Testis (tissue), 3 donors: ENCODE results near the gene WDR37. TPM values are rescaled to one million over a fixed set of nuclear protein-coding genes. Genes with fewer than 3 reads are reported as not detected.

Experiments
- DNase-seq: peaks from one replicate; pipeline ENCODE4 v3.0.0-alpha.2; 2019
- H3K27ac ChIP-seq, 2 donors: fragments of 200-600 bp; sonication (generic); one replicate each; pipeline ENCODE4 v1.5.1; 2019
- H3K27me3 ChIP-seq: fragments of 200-600 bp; sonication (generic); one replicate; pipeline ENCODE4 v1.5.1; 2019
- H3K36me3 ChIP-seq: fragments of 200-600 bp; sonication (generic); one replicate; pipeline ENCODE4 v1.5.1; 2017; ENCODE audit warnings: low read depth; ENCODE audit errors: missing control alignments
- H3K4me1 ChIP-seq: fragments of 200-600 bp; sonication (generic); one replicate; pipeline ENCODE4 v1.5.1; 2019
- H3K4me3 ChIP-seq, 2 donors: fragments of 200-600 bp; sonication (generic); one replicate each; pipeline ENCODE4 v1.5.1; 2017 to 2019
- H3K9me3 ChIP-seq: fragments of 200-600 bp; sonication (generic); one replicate; pipeline ENCODE4 v1.5.1; 2017
- POLR2A ChIP-seq: fragments of 450-650 bp; IDR thresholded peaks from one replicate; pipeline ENCODE4 v1.6.1; 2017; ENCODE audit warnings: antibody characterized with exemption, mild to moderate bottlenecking, moderate library complexity
- WGBS, 2 donors: methylation state at CpG; one replicate each; pipeline ENCODE4 v1.1.5; 2018; 5-methylcytosine and 5-hydroxymethylcytosine counted together
- intact Hi-C: fragments of 100-400 bp; cut with DNase I; formaldehyde crosslinking; loops from one replicate; pipeline ENCODE4 v1.15.1; 2023; ENCODE audit warnings: low total_unique reads
- polyA plus RNA-seq: library from polyadenylated mRNA; stranded (reverse); fragments of 350-450 nt; fragmentation: Illumina TruSeq; extraction: RNeasy Lipid Tissue Mini Kit (QIAGEN cat#74804); gene quantifications from one replicate; pipeline ENCODE4 v1.2.3, GENCODE V29; 2014; ENCODE audit warnings: low read depth, low replicate concordance; ENCODE audit not compliant: insufficient read depth
- total RNA-seq, 2 donors: library from RNA; depleted of rRNA; stranded (reverse); fragments of >200 nt; gene quantifications; one replicate each; pipeline ENCODE4 v1.2.3, GENCODE V29; 2016
- TF ChIP-seq, protein P1 (sequence below), 3 experiments: fragments of 450-650 bp in 2 of 3; fragments of 200-600 bp in 1 of 3; sonication (generic) in 1 of 3; IDR thresholded peaks; one replicate each; pipeline ENCODE4 v1.5.1; 2016 to 2019; ENCODE audit warnings: antibody characterized with exemption in 3 of 3, mild to moderate bottlenecking in 2 of 3, moderate library complexity in 1 of 3

The WDR37 gene
- total and polyA plus RNA-seq, 3 donors from 2014 or later = 29.3 to 46.9 (median 40.2) TPM

DNA sequence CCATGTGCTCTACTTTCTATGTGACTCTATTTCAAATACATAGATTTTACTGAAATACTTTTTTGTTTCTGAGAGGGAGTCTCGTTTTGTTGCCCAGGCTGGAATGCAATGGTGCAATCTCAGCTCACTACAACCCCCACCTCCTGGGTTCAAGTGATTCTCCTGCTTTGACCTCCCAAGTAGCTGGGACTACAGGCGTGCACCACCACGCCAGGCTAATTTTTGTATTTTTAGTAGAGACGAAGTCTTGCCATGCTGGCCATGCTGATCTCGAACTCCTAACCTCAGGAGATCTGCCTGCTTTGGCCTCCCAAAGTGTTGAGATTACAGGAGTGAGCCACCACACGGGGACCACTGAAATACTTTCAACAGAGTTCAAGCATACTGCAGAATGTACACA, 10.8 kb upstream of the WDR37 start:
- 83 to 87% methylated on average over 6 of the region's 6 CpGs for WGBS, 2 donors
- DNase-seq = no peak
- H3K27me3 ChIP-seq = no peaks in the 10 kb centered on the region
- H3K4me3 ChIP-seq = no peak overlapping the region
- intact Hi-C loops = no loop called here
- no peak for TF ChIP-seq POLR2A
- TF ChIP-seq, protein P1, sequence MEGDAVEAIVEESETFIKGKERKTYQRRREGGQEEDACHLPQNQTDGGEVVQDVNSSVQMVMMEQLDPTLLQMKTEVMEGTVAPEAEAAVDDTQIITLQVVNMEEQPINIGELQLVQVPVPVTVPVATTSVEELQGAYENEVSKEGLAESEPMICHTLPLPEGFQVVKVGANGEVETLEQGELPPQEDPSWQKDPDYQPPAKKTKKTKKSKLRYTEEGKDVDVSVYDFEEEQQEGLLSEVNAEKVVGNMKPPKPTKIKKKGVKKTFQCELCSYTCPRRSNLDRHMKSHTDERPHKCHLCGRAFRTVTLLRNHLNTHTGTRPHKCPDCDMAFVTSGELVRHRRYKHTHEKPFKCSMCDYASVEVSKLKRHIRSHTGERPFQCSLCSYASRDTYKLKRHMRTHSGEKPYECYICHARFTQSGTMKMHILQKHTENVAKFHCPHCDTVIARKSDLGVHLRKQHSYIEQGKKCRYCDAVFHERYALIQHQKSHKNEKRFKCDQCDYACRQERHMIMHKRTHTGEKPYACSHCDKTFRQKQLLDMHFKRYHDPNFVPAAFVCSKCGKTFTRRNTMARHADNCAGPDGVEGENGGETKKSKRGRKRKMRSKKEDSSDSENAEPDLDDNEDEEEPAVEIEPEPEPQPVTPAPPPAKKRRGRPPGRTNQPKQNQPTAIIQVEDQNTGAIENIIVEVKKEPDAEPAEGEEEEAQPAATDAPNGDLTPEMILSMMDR (IDR thresholded peaks at IDR 0.05) = no peak
- H3K27ac ChIP-seq = peak overlapping the region in 1 of 2 donors; percentile 4
- H3K9me3 ChIP-seq = no peaks in the 10 kb centered on the region
- H3K4me1 ChIP-seq = peaks cover 12% of the 10 kb centered on the region
- H3K36me3 ChIP-seq = no peaks in the 10 kb centered on the region

- Histone ChIP-seq H3K36me3 (no peaks in the 10 kb centered on the region), H3K27me3 (no peaks in the 10 kb centered on the region), H3K9me3 (no peaks in the 10 kb centered on the region), H3K4me3 (peak overlapping the region; percentile 73 to 85), H3K4me1 (peaks cover 15% of the 10 kb centered on the region), H3K27ac (peak overlapping the region; percentile 99)
- TF ChIP-seq, protein P1 (IDR thresholded peaks at IDR 0.05) = no peak
- no peak for TF ChIP-seq POLR2A
- intact Hi-C loops = no loop called here
- peak; percentile 39 for DNase-seq
- 2% methylated on average over 15 of the region's 15 CpGs for WGBS, 2 donors
Observed at GRCh38 chr10:1047937-1048336, 8.2 kb upstream of the WDR37 start.

GRCh38 chr10:1048349-1048731, 7.8 kb upstream of the WDR37 start:
- intact Hi-C loops = no loop called here
- Histone ChIP-seq H3K4me3 (peak overlapping the region; percentile 73 to 85), H3K27me3 (no peaks in the 10 kb centered on the region), H3K9me3 (no peaks in the 10 kb centered on the region), H3K4me1 (peaks cover 15% of the 10 kb centered on the region), H3K27ac (peak overlapping the region; percentile 99), H3K36me3 (no peaks in the 10 kb centered on the region)
- WGBS, 2 donors = 0% methylated on average over 36 to 37 of the region's 37 CpGs
- DNase-seq = peak; percentile 51
- TF ChIP-seq POLR2A = no peak
- TF ChIP-seq, protein P1 (IDR thresholded peaks at IDR 0.05) = no peak

- DNase-seq = peak; percentile 98
- TF ChIP-seq POLR2A = peak; percentile 64
- TF ChIP-seq, protein P1 (IDR thresholded peaks at IDR 0.05) = no peak
- no peaks in the 10 kb centered on the region for H3K36me3 ChIP-seq
- H3K27ac ChIP-seq = peak within 1 kb of the TSS; percentile 99
- WGBS, 2 donors = 0% methylated on average over 24 of the region's 83 CpGs; no CpG with 5 or more reads in 1 of the 2 donors
- no peaks in the 10 kb centered on the region for H3K9me3 ChIP-seq
- H3K27me3 ChIP-seq = no peaks in the 10 kb centered on the region
- peak within 1 kb of the TSS; percentile 73 to 85 for H3K4me3 ChIP-seq
- intact Hi-C loops = no loop called here
- peaks cover 15% of the 10 kb centered on the region for H3K4me1 ChIP-seq
Observed at GRCh38 chr10:1048732-1049424, 7.3 kb upstream of the WDR37 start, which contains the start of gene IDI1. Gene IDI1 (minus strand): TSS chr10:1049119. CDS start chr10:1049003, 116 bp downstream.
